Testis (tissue), 3 donors: ENCODE measurements around the gene EPHA6. TPM values are rescaled to one million over a fixed set of nuclear protein-coding genes. Genes with fewer than 3 reads are reported as not detected.

Experiments used
- DNase-seq: peaks from one replicate; pipeline ENCODE4 v3.0.0-alpha.2; 2019
- H3K27ac ChIP-seq, 2 donors: fragments of 200-600 bp; sonication (generic); one replicate each; pipeline ENCODE4 v1.5.1; 2019
- H3K27me3 ChIP-seq: fragments of 200-600 bp; sonication (generic); one replicate; pipeline ENCODE4 v1.5.1; 2019
- H3K36me3 ChIP-seq: fragments of 200-600 bp; sonication (generic); one replicate; pipeline ENCODE4 v1.5.1; 2017; ENCODE audit warnings: low read depth; ENCODE audit errors: missing control alignments
- H3K4me1 ChIP-seq: fragments of 200-600 bp; sonication (generic); one replicate; pipeline ENCODE4 v1.5.1; 2019
- H3K4me3 ChIP-seq, 2 donors: fragments of 200-600 bp; sonication (generic); one replicate each; pipeline ENCODE4 v1.5.1; 2017 to 2019
- H3K9me3 ChIP-seq: fragments of 200-600 bp; sonication (generic); one replicate; pipeline ENCODE4 v1.5.1; 2017
- CTCF ChIP-seq, 3 experiments: fragments of 450-650 bp in 2 of 3; fragments of 200-600 bp in 1 of 3; sonication (generic) in 1 of 3; IDR thresholded peaks; one replicate each; pipeline ENCODE4 v1.5.1; 2016 to 2019; ENCODE audit warnings: antibody characterized with exemption in 3 of 3, mild to moderate bottlenecking in 2 of 3, moderate library complexity in 1 of 3
- POLR2A ChIP-seq: fragments of 450-650 bp; IDR thresholded peaks from one replicate; pipeline ENCODE4 v1.6.1; 2017; ENCODE audit warnings: antibody characterized with exemption, mild to moderate bottlenecking, moderate library complexity
- WGBS, 2 donors: methylation state at CpG; one replicate each; pipeline ENCODE4 v1.1.5; 2018; 5-methylcytosine and 5-hydroxymethylcytosine counted together
- intact Hi-C: fragments of 100-400 bp; cut with DNase I; formaldehyde crosslinking; loops from one replicate; pipeline ENCODE4 v1.15.1; 2023; ENCODE audit warnings: low total_unique reads
- polyA plus RNA-seq: library from polyadenylated mRNA; stranded (reverse); fragments of 350-450 nt; fragmentation: Illumina TruSeq; extraction: RNeasy Lipid Tissue Mini Kit (QIAGEN cat#74804); gene quantifications from one replicate; pipeline ENCODE4 v1.2.3, GENCODE V29; 2014; ENCODE audit warnings: low read depth, low replicate concordance; ENCODE audit not compliant: insufficient read depth
- total RNA-seq, 2 donors: library from RNA; depleted of rRNA; stranded (reverse); fragments of >200 nt; gene quantifications; one replicate each; pipeline ENCODE4 v1.2.3, GENCODE V29; 2016

The EPHA6 gene
- total and polyA plus RNA-seq, 3 donors from 2014 or later = 9.8 to 33.0 (median 21.2) TPM

GRCh38 chr3:97389936-97390335, 575.5 kb downstream of the EPHA6 start:
- 64 to 74% methylated on average over 1 of the region's 1 CpG for WGBS, 2 donors
- no peak overlapping the region for H3K4me3 ChIP-seq
- no peak overlapping the region for H3K27ac ChIP-seq
- H3K4me1 ChIP-seq = no peaks in the 10 kb centered on the region
- TF ChIP-seq CTCF (IDR thresholded peaks at IDR 0.05) = no peak
- no peak for TF ChIP-seq POLR2A
- intact Hi-C loops = no loop called here
- H3K36me3 ChIP-seq = no peaks in the 10 kb centered on the region
- H3K27me3 ChIP-seq = no peaks in the 10 kb centered on the region
- H3K9me3 ChIP-seq = no peaks in the 10 kb centered on the region
- DNase-seq = no peak

- Histone ChIP-seq H3K4me3 (no peak overlapping the region), H3K27ac (no peak overlapping the region), H3K9me3 (no peaks in the 10 kb centered on the region), H3K27me3 (no peaks in the 10 kb centered on the region), H3K4me1 (no peaks in the 10 kb centered on the region), H3K36me3 (no peaks in the 10 kb centered on the region)
- intact Hi-C loops = no loop called here
- no peak for DNase-seq
- TF ChIP-seq POLR2A = no peak
- no peak for TF ChIP-seq CTCF (IDR thresholded peaks at IDR 0.05)
- WGBS, 2 donors = 76 to 78% methylated on average over 3 of the region's 3 CpGs
These were observed 576.8 kb downstream of the EPHA6 start for GRCh38 chr3:97391167-97391566.

DNA sequence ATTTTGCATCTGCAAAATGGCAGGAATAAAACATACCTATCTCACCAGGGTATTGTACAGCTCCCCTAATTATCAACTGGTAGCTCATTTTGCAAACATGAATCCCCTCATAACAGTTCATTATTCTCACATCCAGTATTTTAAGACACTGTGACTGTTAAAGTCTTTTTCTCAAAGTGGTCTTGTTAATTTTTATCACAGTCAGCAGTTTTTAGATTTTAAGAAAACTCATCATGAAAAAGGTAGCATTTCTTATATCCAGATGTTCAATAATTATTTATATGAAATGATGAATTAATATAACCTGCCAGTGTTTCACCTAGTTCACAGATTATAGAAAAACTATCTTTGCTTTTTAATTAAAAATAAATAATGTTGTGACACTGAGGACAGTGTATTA, 595.2 kb downstream of the EPHA6 start:
- H3K36me3 ChIP-seq = no peaks in the 10 kb centered on the region
- no peak overlapping the region for H3K4me3 ChIP-seq
- DNase-seq = no peak
- intact Hi-C loops = no loop called here
- H3K27ac ChIP-seq = no peak overlapping the region
- no peaks in the 10 kb centered on the region for H3K9me3 ChIP-seq
- no peaks in the 10 kb centered on the region for H3K4me1 ChIP-seq
- no peaks in the 10 kb centered on the region for H3K27me3 ChIP-seq
- TF ChIP-seq POLR2A (no peak), CTCF (IDR thresholded peaks at IDR 0.05) (no peak)

DNA sequence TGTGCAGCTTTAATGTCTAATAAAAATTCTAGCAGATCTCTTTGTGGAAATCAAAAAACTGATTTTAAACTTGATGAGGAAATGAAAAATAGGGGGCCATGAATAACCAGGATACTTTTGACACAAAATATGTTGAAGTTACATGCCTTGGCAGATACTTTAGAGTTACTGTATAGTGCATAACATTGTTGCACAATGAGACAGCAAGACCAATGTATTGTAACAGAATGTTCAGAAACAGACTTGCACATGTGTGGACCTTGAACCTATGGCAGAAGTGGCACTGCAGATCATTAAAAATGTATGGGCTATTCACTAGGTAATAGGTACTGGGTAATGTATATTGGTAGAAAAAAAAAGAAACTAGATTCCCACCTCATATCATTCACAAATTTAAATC, 607.2 kb downstream of the EPHA6 start:
- Histone ChIP-seq H3K36me3 (no peaks in the 10 kb centered on the region), H3K4me3 (no peak overlapping the region), H3K27me3 (no peaks in the 10 kb centered on the region), H3K27ac (no peak overlapping the region), H3K4me1 (no peaks in the 10 kb centered on the region), H3K9me3 (no peaks in the 10 kb centered on the region)
- intact Hi-C loops = no loop called here
- TF ChIP-seq CTCF (IDR thresholded peaks at IDR 0.05) = no peak
- TF ChIP-seq POLR2A = no peak
- no peak for DNase-seq

GRCh38 chr3:97425002-97425401, 610.6 kb downstream of the EPHA6 start:
- DNase-seq = no peak
- Histone ChIP-seq H3K36me3 (no peaks in the 10 kb centered on the region), H3K9me3 (no peaks in the 10 kb centered on the region), H3K27ac (no peak overlapping the region), H3K4me3 (no peak overlapping the region), H3K27me3 (no peaks in the 10 kb centered on the region), H3K4me1 (no peaks in the 10 kb centered on the region)
- intact Hi-C loops = no loop called here
- TF ChIP-seq POLR2A (no peak), CTCF (IDR thresholded peaks at IDR 0.05) (no peak)
- WGBS, 2 donors = 91 to 94% methylated on average over 6 of the region's 6 CpGs
